RWPE2 (cell line): ENCODE results near the gene DLK1.

Experiments used
- ATAC-seq: fragments of 200-7000 bp; cut with Tn5 transposase; 3 replicates; pipeline ENCODE4 v1.9.1; 2021; ENCODE audit warnings: low read depth
- DNase-seq: peaks from one replicate; pipeline ENCODE4 v3.0.0-alpha.2; 2020; ENCODE audit warnings: low spot score
- H3K27ac ChIP-seq: fragments of 450-650 bp; 2 replicates; pipeline ENCODE4 v1.5.1; 2017; ENCODE audit warnings: mild to moderate bottlenecking; ENCODE audit not compliant: poor library complexity, severe bottlenecking
- H3K27me3 ChIP-seq: fragments of 250-450 bp; sonication (Bioruptor Pico); 2 replicates; pipeline ENCODE4 v1.5.1; 2021; ENCODE audit warnings: mild to moderate bottlenecking, moderate library complexity; ENCODE audit not compliant: insufficient read depth, poor library complexity, severe bottlenecking
- H3K36me3 ChIP-seq: fragments of 250-450 bp; sonication (Bioruptor Pico); 2 replicates; pipeline ENCODE4 v1.5.1; 2020; ENCODE audit warnings: low read depth, mild to moderate bottlenecking, moderate library complexity
- H3K4me1 ChIP-seq: fragments of 250-450 bp; sonication (Bioruptor Pico); 2 replicates; pipeline ENCODE4 v1.5.1; 2021; ENCODE audit warnings: mild to moderate bottlenecking, moderate library complexity; ENCODE audit not compliant: insufficient read depth, poor library complexity, severe bottlenecking
- H3K4me3 ChIP-seq: fragments of 250-450 bp; sonication (Bioruptor Pico); 2 replicates; pipeline ENCODE4 v1.5.1; 2021; ENCODE audit warnings: mild to moderate bottlenecking, moderate library complexity; ENCODE audit not compliant: severe bottlenecking
- H3K9me3 ChIP-seq: fragments of 250-450 bp; sonication (Bioruptor Pico); 2 replicates; pipeline ENCODE4 v1.5.1; 2021; ENCODE audit warnings: mild to moderate bottlenecking, moderate library complexity; ENCODE audit not compliant: severe bottlenecking
- CTCF ChIP-seq: fragments of 450-650 bp; IDR thresholded peaks from one replicate; pipeline ENCODE4 v1.5.1; 2017; ENCODE audit warnings: mild to moderate bottlenecking, moderate library complexity; ENCODE audit not compliant: poor library complexity, severe bottlenecking

DLK1 gene

GRCh38 chr14:100696008-100696407 is 30.7 kb upstream of the DLK1 start:
- DNase-seq = no peak
- no peak for TF ChIP-seq CTCF
- no peak overlapping the region for H3K27ac ChIP-seq
- no peaks in the 10 kb centered on the region for H3K27me3 ChIP-seq
- H3K9me3 ChIP-seq = no peaks in the 10 kb centered on the region
- no peak for ATAC-seq
- no peaks in the 10 kb centered on the region for H3K36me3 ChIP-seq
- H3K4me1 ChIP-seq = peaks cover 27% of the 10 kb centered on the region
- H3K4me3 ChIP-seq = no peak overlapping the region

- Histone ChIP-seq H3K36me3 (no peaks in the 10 kb centered on the region), H3K27ac (no peak overlapping the region), H3K27me3 (no peaks in the 10 kb centered on the region), H3K4me3 (no peak overlapping the region), H3K9me3 (no peaks in the 10 kb centered on the region), H3K4me1 (peaks cover 22% of the 10 kb centered on the region)
- no peak for TF ChIP-seq CTCF
- ATAC-seq (no peak), DNase-seq (no peak)
Measured at GRCh38 chr14:100696590-100696989, 30.1 kb upstream of the DLK1 start.

GRCh38 chr14:100698066-100698465 is 28.6 kb upstream of the DLK1 start:
- Histone ChIP-seq H3K27me3 (no peaks in the 10 kb centered on the region), H3K4me3 (no peak overlapping the region), H3K36me3 (no peaks in the 10 kb centered on the region), H3K27ac (no peak overlapping the region), H3K9me3 (no peaks in the 10 kb centered on the region), H3K4me1 (peaks cover 7% of the 10 kb centered on the region)
- no peak for DNase-seq
- TF ChIP-seq CTCF = no peak
- no peak for ATAC-seq

GRCh38 chr14:100698666-100699448 is 27.8 kb upstream of the DLK1 start:
- no peak for ATAC-seq
- Histone ChIP-seq H3K27ac (no peak overlapping the region), H3K4me1 (peaks cover under 1% of the 10 kb centered on the region), H3K36me3 (no peaks in the 10 kb centered on the region), H3K9me3 (no peaks in the 10 kb centered on the region), H3K27me3 (no peaks in the 10 kb centered on the region), H3K4me3 (no peak overlapping the region)
- DNase-seq = no peak
- no peak for TF ChIP-seq CTCF

DNA sequence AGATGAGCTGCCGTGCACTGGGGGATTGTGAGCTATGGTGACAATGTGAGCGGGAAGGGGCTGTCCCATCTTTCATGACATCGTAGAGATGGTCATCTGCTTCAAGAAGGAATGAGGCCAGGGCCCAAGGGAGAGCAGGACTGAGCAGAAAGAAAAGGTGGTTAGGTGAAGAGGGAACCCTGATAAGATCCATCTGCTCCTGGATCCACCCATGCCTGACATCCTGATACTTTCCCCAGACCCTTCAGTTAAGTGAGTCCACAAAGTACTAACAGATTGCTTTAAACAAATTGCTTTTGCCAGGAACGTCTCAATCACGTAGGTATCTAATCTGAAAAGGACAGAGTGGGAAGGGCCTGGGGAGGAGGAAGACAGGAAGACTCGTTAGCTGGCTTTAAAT is 25.4 kb upstream of the DLK1 start:
- no peak for ATAC-seq
- Histone ChIP-seq H3K36me3 (no peaks in the 10 kb centered on the region), H3K4me3 (no peak overlapping the region)

More for the DNA sequence above, 25.4 kb upstream of the DLK1 start:
- Histone ChIP-seq H3K27ac (no peak overlapping the region), H3K27me3 (no peaks in the 10 kb centered on the region), H3K4me1 (no peaks in the 10 kb centered on the region), H3K9me3 (no peaks in the 10 kb centered on the region)
- no peak for TF ChIP-seq CTCF
- no peak for DNase-seq
